Activated CD4-positive, alpha-beta T cell treated with anti-CD3 and anti-CD28 coated beads, Interleukin-2, amount 10 ng/mL, durations not matched to agents 24 days and 14 days (primary cell): Measurements from ENCODE around the gene HORMAD2. TPM values are rescaled to one million over a fixed set of nuclear protein-coding genes. Genes with fewer than 3 reads are reported as not detected.
A peak's percentile ranks its signal among the peaks of the same experiment; 100 is the strongest.

ENCODE experiments used
- DNase-seq: peaks from one replicate; pipeline ENCODE4 v3.0.0; 2022
- H3K27ac Mint-ChIP-seq: one replicate; pipeline ENCODE4 v1.8.0; 2022; ENCODE audit warnings: mild to moderate bottlenecking, mixed read lengths
- H3K27me3 Mint-ChIP-seq: one replicate; pipeline ENCODE4 v1.8.0; 2022; ENCODE audit warnings: mixed read lengths
- H3K36me3 Mint-ChIP-seq: one replicate; pipeline ENCODE4 v1.8.0; 2022; ENCODE audit warnings: low read depth, mild to moderate bottlenecking, mixed read lengths
- H3K4me1 Mint-ChIP-seq: one replicate; pipeline ENCODE4 v1.8.0; 2021; ENCODE audit warnings: mixed read lengths
- H3K4me3 Mint-ChIP-seq: one replicate; pipeline ENCODE4 v1.8.0; 2022; ENCODE audit warnings: mild to moderate bottlenecking, moderate library complexity, mixed read lengths
- H3K9me3 Mint-ChIP-seq: one replicate; pipeline ENCODE4 v1.8.0; 2021; ENCODE audit warnings: mixed read lengths
- intact Hi-C: fragments of 100-400 bp; cut with micrococcal nuclease; formaldehyde crosslinking; loops from one replicate; pipeline ENCODE4 v1.15.1; 2023
- total RNA-seq: library from RNA; stranded (reverse); gene quantifications from 2 replicates; pipeline ENCODE4 v1.2.3, GENCODE V29; 2022

HORMAD2 gene
- total RNA-seq, 1 donor from 2014 or later, result not detected

DNA sequence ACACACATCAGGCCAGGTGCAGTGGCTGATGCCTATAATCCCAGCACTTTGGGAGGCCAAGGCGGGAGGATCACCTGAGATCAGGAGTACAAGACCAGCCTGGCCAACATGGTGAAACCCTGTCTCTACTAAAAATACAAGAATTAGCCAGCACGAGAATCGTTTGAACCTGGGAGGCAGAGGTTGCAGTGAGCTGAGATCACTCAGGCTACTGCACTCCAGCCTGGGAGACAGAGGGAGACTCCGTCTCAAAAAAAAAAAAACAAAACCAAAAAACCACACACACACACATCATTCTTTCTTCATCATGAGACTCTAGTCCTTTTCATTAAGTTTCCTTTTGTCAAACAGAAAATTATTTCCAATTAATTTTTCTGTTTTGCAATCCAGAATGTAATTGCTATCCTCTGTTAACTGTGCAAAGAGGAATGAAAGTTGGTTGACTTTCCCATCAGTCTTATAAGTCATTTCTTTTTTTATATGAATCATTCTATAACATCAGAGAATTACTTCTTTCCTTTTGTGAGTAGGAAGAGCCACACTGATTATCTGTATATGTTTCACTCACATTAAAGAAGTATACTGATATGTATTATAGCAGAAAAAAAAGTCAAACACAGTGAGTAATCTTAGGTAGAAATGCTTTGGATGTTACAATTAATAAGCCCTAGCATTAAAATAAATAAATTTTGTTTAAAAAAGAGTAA is 52.2 kb downstream of the HORMAD2 start:
- peaks cover 6% of the 10 kb centered on the region for H3K36me3 Mint-ChIP-seq
- DNase-seq, result no peak
- intact Hi-C loops, result no loop called here
- peak overlapping the region; percentile 15 for H3K4me3 Mint-ChIP-seq
- H3K4me1 Mint-ChIP-seq, result peaks cover 14% of the 10 kb centered on the region
- H3K27ac Mint-ChIP-seq, result no peak overlapping the region
- H3K9me3 Mint-ChIP-seq, result peaks cover 10% of the 10 kb centered on the region
- H3K27me3 Mint-ChIP-seq, result no peaks in the 10 kb centered on the region

DNA sequence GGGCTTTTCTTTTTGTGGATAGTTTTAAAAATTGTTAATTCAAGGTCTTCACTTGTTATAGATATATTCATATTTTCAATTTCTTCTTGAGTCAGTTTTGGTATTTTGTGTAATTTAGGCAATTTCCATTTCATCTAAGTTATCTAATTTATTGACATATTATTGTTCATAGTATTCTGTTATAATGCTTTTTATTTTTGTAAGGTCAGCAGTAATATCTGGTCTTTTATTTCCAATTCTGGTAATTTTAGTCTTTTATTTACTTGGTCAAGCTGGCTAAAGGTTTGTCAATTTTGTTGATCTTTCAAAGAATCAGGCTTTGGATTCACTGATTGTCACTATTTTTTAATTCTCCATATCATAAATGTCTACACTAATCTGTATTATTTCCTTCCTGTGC is 60.1 kb downstream of the HORMAD2 start:
- DNase-seq, result no peak
- Mint-ChIP-seq H3K4me3 (no peak overlapping the region), H3K9me3 (peaks cover 33% of the 10 kb centered on the region), H3K27ac (no peak overlapping the region), H3K36me3 (peaks cover 23% of the 10 kb centered on the region), H3K4me1 (peaks cover 5% of the 10 kb centered on the region), H3K27me3 (no peaks in the 10 kb centered on the region)
- intact Hi-C loops, result no loop called here

DNA sequence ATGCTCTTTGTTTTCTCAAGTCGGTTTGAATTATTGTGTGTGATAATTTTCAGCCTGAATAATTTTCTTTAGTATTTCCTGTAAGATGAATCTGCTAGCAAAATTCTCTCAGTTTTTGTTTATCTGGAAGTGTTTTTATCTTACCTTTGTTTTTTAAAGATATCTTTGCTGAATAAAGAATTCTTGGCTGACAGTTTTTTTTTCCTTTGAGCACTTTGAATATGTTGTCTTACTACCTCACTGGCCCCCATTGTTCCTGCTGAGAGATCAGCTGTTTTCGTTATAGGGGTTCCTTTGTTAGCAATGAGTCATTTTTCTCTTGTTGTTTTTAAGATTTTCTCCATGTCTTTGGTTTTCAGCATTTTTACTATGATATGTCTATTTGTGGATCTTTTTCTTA is 63.0 kb downstream of the HORMAD2 start:
- H3K9me3 Mint-ChIP-seq, result peaks cover 30% of the 10 kb centered on the region
- no peak for DNase-seq
- no peak overlapping the region for H3K4me3 Mint-ChIP-seq
- H3K36me3 Mint-ChIP-seq, result peaks cover 24% of the 10 kb centered on the region
- intact Hi-C loops, result no loop called here
- no peak overlapping the region for H3K27ac Mint-ChIP-seq
- H3K4me1 Mint-ChIP-seq, result peaks cover 5% of the 10 kb centered on the region
- H3K27me3 Mint-ChIP-seq, result no peaks in the 10 kb centered on the region

DNA sequence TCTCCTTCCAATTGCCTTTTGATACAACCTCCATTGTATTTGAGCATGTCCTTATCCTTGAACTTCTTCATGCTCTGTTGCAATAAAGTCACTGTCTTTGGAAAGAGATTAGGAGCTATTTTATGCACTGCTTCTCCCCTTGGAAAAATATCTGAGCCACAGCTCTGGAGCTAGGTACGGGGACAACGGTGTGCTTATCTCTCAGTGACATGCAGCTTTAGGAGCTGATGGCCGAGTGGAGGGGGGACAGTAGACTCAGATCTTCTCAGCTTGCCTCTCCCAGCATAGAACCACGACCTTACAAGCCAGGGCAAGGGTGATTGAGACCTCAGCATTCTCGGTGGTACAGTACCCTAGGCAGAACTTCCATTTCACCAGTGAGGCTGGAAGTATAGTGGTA is 64.1 kb downstream of the HORMAD2 start:
- DNase-seq, result no peak
- Mint-ChIP-seq H3K9me3 (peaks cover 30% of the 10 kb centered on the region), H3K4me1 (peaks cover 7% of the 10 kb centered on the region), H3K27me3 (no peaks in the 10 kb centered on the region), H3K36me3 (peaks cover 25% of the 10 kb centered on the region), H3K27ac (no peak overlapping the region), H3K4me3 (no peak overlapping the region)
- intact Hi-C loops, result no loop called here

DNA sequence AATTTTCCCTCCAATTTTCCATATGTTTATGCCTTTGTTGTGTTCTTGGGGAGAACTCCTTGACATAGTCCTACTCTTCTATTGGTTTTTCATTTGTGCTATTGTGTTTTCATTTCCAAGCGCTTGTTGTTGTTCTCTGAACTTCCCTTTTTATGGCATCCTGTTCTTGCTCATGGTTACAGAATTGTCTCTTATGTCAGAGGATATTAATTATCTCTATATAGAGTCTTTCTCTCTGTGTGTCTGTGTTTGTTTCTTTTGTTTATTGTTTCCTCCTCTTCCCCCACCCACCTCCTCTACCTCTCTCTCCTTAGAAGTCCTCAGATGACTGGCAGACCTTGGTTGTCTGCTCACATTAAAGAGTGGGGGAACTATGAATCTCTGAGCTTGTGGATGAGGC is 69.9 kb downstream of the HORMAD2 start:
- H3K9me3 Mint-ChIP-seq, result peaks cover 12% of the 10 kb centered on the region
- peaks cover 11% of the 10 kb centered on the region for H3K36me3 Mint-ChIP-seq
- peaks cover 15% of the 10 kb centered on the region for H3K4me1 Mint-ChIP-seq
- no peak overlapping the region for H3K4me3 Mint-ChIP-seq
- DNase-seq, result no peak
- intact Hi-C loops, result no loop called here
- no peaks in the 10 kb centered on the region for H3K27me3 Mint-ChIP-seq
- H3K27ac Mint-ChIP-seq, result no peak overlapping the region

DNA sequence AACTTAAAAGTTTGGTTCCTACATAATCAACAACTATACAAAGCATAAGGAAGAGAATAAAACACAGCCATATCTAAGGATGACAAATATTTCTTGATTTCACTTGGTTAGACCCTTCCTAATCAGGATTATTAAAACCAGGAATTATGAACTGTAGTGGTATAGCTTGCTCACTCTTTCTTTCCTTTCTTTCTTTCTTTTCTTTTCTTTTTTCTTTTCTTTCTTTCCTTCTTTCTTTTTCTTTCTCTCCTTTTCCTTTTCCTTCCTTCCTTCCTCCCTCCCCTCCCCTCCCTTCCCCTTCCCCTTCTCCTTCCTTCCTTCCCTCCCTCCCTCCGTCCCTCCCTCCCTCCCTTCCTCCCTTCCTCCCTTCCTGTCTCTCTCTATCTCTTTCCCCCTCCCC is 78.0 kb downstream of the HORMAD2 start:
- Mint-ChIP-seq H3K27me3 (no peaks in the 10 kb centered on the region), H3K36me3 (peaks cover 3% of the 10 kb centered on the region), H3K9me3 (peaks cover 8% of the 10 kb centered on the region), H3K27ac (peak overlapping the region; percentile 96), H3K4me3 (peak overlapping the region; percentile 58), H3K4me1 (peaks cover 49% of the 10 kb centered on the region)
- no peak for DNase-seq
- intact Hi-C loops, result loop anchor here (2.0 to 5.0 kb wide), 3 partner anchors 27 to 39 kb away; no protein-coding TSS in a partner anchor

DNA sequence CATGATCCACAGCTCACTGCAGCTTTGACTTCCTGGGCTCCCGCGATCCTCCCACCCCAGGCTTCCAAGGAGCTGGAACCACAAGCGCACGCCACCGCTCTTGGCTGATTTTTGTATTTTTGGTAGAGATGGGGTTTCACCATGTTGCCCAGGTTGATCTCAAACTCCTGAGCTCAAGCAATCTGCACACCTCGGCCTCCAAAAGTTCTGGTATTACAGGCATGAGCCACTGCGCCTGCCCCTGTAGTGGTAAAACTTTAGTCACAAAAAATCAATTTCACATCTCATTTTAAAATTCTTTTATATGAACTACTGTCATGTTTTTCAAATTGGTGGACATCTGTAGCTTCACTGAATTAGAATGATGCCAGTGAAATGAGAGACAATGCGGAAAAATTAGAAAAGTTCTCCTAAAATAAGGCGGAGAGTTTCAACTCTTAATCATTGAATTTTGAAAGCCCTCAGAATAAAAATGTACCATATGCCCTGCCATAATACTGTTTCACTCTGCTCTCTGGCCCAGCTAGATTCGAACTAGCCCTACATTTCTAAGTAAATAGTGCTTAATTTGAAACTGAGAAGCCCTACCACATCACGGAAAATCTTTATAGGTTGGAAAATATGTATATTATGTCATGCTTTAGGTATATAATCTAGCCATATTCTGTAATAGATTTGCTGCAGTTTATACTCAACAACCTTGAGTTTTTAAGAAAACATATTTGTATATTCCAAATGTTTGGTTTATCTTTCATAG is 78.7 kb downstream of the HORMAD2 start:
- Mint-ChIP-seq H3K27me3 (no peaks in the 10 kb centered on the region), H3K4me3 (peak overlapping the region; percentile 58), H3K9me3 (peaks cover 8% of the 10 kb centered on the region), H3K36me3 (peaks cover 3% of the 10 kb centered on the region), H3K4me1 (peaks cover 51% of the 10 kb centered on the region), H3K27ac (peak overlapping the region; percentile 96)
- intact Hi-C loops, result loop anchor here (1.0 to 5.0 kb wide), 5 partner anchors 8 to 87 kb away; partner anchors contain the start of gene LIF
- no peak for DNase-seq

DNA sequence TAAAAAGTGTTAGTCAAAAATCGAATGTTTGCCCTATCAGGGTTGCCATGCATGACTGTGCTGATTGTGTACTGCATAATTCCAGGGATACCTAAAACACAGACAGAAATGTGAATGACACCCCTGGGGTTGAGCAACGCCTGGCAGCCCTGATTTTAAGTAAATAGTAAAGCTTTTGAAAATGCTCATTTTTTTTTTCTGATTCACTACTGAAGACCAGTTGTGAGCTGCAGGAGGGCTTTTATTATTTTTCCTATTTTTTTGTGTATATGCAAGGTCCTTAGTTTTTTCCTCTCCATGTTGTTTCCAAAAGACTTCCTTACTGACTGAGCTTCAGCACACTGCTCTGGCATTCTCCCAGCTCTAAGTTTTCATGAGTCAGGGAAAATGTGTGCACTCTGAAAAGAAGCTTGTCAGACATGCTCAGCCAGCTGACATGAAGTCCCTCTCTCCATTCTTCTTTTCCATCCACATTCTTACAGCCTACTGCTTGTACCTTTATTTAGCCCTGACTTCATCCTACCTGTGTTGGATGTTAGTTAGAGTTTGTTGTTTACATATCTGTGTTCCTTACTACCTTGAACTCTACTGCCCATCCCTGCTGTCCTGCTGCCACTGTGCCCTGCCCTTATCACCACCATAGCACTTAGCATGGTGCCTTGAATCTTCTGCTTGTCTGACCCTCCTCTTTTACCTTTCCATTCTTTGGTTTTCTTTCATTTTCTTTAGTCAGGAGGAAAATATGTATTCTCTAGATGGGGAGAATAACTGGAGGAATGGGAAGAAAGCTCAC is 79.5 kb downstream of the HORMAD2 start:
- no peaks in the 10 kb centered on the region for H3K27me3 Mint-ChIP-seq
- peaks cover 8% of the 10 kb centered on the region for H3K9me3 Mint-ChIP-seq
- DNase-seq, result no peak
- H3K4me1 Mint-ChIP-seq, result peaks cover 53% of the 10 kb centered on the region
- peak overlapping the region; percentile 96 for H3K27ac Mint-ChIP-seq
- peaks cover 3% of the 10 kb centered on the region for H3K36me3 Mint-ChIP-seq
- H3K4me3 Mint-ChIP-seq, result peak overlapping the region; percentile 37
- intact Hi-C loops, result loop anchor here (1.0 to 5.0 kb wide), 5 partner anchors 8 to 87 kb away; partner anchors contain the start of gene LIF

DNA sequence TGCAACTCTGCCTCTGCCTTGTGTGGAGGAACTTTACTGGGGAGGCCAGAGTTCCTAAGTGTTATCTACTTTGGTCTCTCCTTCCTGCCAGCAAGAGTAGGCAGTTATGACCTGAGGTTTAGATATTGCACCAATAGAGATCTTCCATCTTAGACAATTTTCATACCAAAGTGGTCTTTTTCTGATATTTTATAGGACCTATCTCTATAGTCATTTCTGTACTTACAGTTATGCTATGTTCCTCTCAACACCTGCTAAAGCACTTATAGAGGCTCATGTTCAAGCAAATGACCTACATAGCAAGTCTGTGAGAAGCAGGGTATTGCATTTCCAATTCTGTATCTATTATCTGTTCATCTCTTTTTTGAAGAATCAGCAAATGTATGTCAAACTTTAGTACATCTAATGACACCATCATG is 80.8 kb downstream of the HORMAD2 start:
- H3K27ac Mint-ChIP-seq, result peak overlapping the region; percentile 90
- peaks cover 51% of the 10 kb centered on the region for H3K4me1 Mint-ChIP-seq
- intact Hi-C loops, result no loop called here
- peaks cover 6% of the 10 kb centered on the region for H3K9me3 Mint-ChIP-seq
- H3K36me3 Mint-ChIP-seq, result no peaks in the 10 kb centered on the region
- no peak for DNase-seq
- no peaks in the 10 kb centered on the region for H3K27me3 Mint-ChIP-seq
- H3K4me3 Mint-ChIP-seq, result peak overlapping the region; percentile 49

DNA sequence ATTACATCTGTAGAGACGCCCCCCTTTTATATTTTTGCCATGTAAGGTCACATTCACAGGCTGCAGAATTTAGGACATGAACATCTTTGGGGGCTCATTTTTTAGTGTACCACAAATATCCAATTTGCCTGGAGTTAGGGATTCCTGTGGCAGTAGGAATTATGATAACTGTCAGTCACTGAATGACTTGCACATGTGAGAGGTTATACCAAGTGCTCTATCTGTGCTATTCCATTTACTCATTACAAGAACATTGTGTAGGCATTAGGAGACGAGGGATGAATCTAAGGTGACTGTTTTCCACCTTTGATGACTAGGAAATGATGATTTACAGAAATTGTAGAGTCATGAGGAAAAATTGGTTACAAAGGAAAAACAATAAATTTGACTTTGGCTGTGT is 87.0 kb downstream of the HORMAD2 start:
- Mint-ChIP-seq H3K4me1 (peaks cover 26% of the 10 kb centered on the region), H3K4me3 (no peak overlapping the region), H3K36me3 (no peaks in the 10 kb centered on the region), H3K9me3 (peaks cover 5% of the 10 kb centered on the region), H3K27me3 (no peaks in the 10 kb centered on the region), H3K27ac (no peak overlapping the region)
- DNase-seq, result no peak
- intact Hi-C loops, result loop anchor here (1.0 kb wide), 5 partner anchors 8 to 79 kb away; partner anchors contain the start of gene LIF

DNA sequence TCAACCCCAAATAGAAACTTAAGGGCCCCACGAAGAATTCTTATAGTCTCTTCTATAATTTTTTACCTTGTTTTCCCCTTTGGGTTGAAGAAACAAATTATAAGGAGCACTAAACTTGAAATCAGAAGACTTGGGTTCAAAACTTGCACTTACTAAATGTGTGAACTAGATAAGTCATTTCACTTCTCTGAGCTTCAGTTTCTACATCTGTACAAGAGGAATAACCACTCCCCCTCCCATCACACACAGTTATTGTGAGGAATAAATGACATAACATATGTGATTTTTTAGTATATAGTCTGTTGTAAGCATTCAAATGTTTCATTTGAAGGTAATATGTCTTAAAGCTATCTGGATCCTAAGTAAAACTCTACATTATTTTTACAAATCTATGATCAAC is 87.5 kb downstream of the HORMAD2 start:
- Mint-ChIP-seq H3K36me3 (no peaks in the 10 kb centered on the region), H3K4me3 (no peak overlapping the region), H3K27me3 (no peaks in the 10 kb centered on the region), H3K27ac (no peak overlapping the region), H3K4me1 (peaks cover 26% of the 10 kb centered on the region), H3K9me3 (peaks cover 5% of the 10 kb centered on the region)
- intact Hi-C loops, result loop anchor here (1.0 kb wide), 5 partner anchors 8 to 79 kb away; partner anchors contain the start of gene LIF
- DNase-seq, result no peak

DNA sequence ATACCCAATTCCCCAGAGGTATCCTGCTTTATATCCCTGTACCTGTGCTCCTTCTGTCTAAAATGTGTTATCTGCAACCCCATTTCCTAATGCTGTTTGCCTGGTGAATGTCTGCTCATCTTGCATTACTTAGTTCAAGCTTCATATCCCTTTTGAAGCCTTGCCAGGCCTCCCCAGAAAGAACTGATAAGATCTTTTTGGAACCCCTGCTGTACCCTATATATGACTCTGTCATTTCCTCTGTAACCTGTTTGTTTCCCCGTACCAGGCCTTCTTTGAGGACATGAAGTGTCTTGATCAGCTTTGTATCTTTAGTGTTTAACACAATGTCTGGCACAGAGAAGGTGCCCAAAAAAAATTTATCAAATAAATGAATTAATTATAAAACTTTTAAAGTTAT is 88.7 kb downstream of the HORMAD2 start:
- DNase-seq, result no peak
- no peaks in the 10 kb centered on the region for H3K27me3 Mint-ChIP-seq
- H3K4me3 Mint-ChIP-seq, result no peak overlapping the region
- peaks cover 30% of the 10 kb centered on the region for H3K4me1 Mint-ChIP-seq
- peaks cover 14% of the 10 kb centered on the region for H3K9me3 Mint-ChIP-seq
- intact Hi-C loops, result no loop called here
- peaks cover 4% of the 10 kb centered on the region for H3K36me3 Mint-ChIP-seq
- H3K27ac Mint-ChIP-seq, result no peak overlapping the region

DNA sequence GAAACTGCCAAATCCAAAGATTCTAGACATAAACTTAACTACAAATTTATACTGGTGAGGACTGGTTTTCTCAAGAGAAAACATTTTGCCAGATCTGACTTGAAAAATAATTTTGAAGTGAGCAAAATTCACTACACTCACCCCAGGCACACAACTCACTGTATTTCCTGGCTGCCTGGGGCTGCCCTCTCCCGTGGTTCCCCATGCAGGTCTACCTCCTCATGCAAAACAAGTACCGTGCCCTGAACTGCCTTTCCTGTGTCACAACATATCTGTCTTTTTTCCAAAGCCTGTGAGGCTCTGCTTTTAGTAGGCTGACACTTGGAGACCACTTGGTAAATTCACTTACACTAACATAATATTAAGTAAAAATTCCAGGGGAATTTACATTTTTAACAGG is 89.9 kb downstream of the HORMAD2 start:
- Mint-ChIP-seq H3K27ac (no peak overlapping the region), H3K9me3 (peaks cover 11% of the 10 kb centered on the region), H3K4me1 (peaks cover 24% of the 10 kb centered on the region), H3K4me3 (no peak overlapping the region), H3K27me3 (no peaks in the 10 kb centered on the region), H3K36me3 (peaks cover 4% of the 10 kb centered on the region)
- DNase-seq, result no peak
- intact Hi-C loops, result no loop called here
